B cell (primary cell): ENCODE data around the gene OR52E8.

ENCODE experiments used
- EZH2 ChIP-seq: IDR thresholded peaks from 2 replicates; pipeline ENCODE4 v1.6.1; 2012; ENCODE audit warnings: borderline replicate concordance, low read depth, mild to moderate bottlenecking, moderate library complexity, low read length; ENCODE audit not compliant: insufficient read depth, poor library complexity, severe bottlenecking
- TF ChIP-seq, protein P1 (sequence below): fragments of 200-600 bp; IDR thresholded peaks from one replicate; pipeline ENCODE4 v1.8.0; 2022; ENCODE audit warnings: antibody characterized with exemption, mild to moderate bottlenecking

DNA sequence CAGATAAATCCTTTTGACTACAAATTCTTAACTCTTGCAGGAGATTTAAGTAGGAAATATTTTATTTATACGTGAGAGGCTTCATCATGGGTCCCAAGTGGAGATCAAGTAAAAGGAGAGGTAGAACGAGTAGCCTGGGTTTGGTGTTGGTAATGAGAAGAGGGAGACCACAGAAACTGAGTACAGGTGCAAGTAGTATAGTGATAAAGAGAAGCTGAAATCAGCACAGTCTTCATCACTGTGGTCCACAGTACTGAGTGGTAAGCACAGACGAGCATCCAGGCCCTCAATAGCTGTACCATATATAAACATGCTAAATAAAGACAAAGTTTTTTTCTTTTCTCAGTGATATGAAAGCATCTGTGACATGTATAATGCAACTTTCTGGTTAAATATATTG is 29.7 kb upstream of the OR52E8 start:
- TF ChIP-seq, protein P1, sequence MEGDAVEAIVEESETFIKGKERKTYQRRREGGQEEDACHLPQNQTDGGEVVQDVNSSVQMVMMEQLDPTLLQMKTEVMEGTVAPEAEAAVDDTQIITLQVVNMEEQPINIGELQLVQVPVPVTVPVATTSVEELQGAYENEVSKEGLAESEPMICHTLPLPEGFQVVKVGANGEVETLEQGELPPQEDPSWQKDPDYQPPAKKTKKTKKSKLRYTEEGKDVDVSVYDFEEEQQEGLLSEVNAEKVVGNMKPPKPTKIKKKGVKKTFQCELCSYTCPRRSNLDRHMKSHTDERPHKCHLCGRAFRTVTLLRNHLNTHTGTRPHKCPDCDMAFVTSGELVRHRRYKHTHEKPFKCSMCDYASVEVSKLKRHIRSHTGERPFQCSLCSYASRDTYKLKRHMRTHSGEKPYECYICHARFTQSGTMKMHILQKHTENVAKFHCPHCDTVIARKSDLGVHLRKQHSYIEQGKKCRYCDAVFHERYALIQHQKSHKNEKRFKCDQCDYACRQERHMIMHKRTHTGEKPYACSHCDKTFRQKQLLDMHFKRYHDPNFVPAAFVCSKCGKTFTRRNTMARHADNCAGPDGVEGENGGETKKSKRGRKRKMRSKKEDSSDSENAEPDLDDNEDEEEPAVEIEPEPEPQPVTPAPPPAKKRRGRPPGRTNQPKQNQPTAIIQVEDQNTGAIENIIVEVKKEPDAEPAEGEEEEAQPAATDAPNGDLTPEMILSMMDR, result no peak
- no peak for TF ChIP-seq EZH2
